ENCODE results near the gene PLXNB1.

DNA sequence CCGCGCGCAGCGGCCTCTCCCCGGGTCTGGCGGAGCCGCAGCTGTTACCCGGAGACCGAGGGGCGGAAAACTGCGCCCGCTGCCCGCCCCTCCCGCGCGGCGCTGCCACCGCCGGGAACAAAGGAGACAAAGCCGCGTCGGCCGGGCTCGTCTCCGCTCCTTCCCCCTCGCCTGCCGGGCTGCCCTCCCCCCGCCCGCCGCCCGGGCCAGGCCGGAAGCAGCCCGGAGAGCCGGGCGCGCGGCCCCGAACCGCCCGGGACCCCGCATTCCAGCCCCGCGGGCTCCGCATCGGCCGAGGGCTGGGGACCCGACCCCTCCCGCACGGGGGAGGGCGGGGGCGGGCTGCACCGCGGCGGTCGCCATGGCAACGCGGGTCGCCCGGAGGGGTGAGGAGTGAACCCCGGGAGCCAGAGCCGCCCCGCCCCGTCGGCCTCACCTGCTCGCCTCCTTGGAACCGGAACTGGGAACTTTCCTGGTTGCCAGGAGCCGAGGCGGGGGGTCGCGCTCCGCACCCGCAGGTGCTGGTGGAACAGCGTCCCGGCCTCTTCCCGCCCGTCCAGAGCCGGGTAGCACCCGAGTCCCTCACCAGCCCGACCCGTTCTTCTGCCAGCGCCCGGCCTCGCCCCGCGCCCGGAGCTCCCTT lies 448 bp downstream of the PLXNB1 start:
- TF ChIP-seq POLR2A (IDR thresholded peaks at IDR 0.05): no peak
- TF ChIP-seq, protein P1, sequence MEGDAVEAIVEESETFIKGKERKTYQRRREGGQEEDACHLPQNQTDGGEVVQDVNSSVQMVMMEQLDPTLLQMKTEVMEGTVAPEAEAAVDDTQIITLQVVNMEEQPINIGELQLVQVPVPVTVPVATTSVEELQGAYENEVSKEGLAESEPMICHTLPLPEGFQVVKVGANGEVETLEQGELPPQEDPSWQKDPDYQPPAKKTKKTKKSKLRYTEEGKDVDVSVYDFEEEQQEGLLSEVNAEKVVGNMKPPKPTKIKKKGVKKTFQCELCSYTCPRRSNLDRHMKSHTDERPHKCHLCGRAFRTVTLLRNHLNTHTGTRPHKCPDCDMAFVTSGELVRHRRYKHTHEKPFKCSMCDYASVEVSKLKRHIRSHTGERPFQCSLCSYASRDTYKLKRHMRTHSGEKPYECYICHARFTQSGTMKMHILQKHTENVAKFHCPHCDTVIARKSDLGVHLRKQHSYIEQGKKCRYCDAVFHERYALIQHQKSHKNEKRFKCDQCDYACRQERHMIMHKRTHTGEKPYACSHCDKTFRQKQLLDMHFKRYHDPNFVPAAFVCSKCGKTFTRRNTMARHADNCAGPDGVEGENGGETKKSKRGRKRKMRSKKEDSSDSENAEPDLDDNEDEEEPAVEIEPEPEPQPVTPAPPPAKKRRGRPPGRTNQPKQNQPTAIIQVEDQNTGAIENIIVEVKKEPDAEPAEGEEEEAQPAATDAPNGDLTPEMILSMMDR (IDR thresholded peaks at IDR 0.05): no peak
